Stimulated activated CD4-positive, alpha-beta T cell treated with anti-CD3 and anti-CD28 coated beads, Interleukin-15, amount 100 ng/mL, for 48 hours (primary cell): ENCODE data around the gene LMAN2L.
A peak's percentile ranks its signal among the peaks of the same experiment; 100 is the strongest.

Experiments used
- DNase-seq, 2 donors: peaks; one replicate each; pipeline ENCODE4 v3.0.0-alpha.2; 2020; ENCODE audit warnings: low read depth in 2 of 2

Gene LMAN2L

GRCh38 chr2:96760036-96760985 is 20.4 kb upstream of the LMAN2L start, which contains the start of gene CNNM4:
Gene CNNM4, plus strand, starts transcription at chr2:96760902. Its CDS starts 98 bp downstream, at chr2:96761000.
- DNase-seq, result peak; percentile 85 to 88

- DNase-seq, result no peak
Measured at GRCh38 chr2:96759548-96759947, 19.7 kb upstream of the LMAN2L start.

GRCh38 chr2:96758987-96759386 is 19.1 kb upstream of the LMAN2L start:
- no peak for DNase-seq

GRCh38 chr2:96757477-96757860 is 17.6 kb upstream of the LMAN2L start:
- no peak for DNase-seq

GRCh38 chr2:96756788-96757476 is 17.1 kb upstream of the LMAN2L start:
- DNase-seq, result no peak

GRCh38 chr2:96754317-96754716 is 14.5 kb upstream of the LMAN2L start:
- DNase-seq, result no peak

GRCh38 chr2:96753661-96754282 is 13.9 kb upstream of the LMAN2L start:
- DNase-seq, result no peak

- DNase-seq, result no peak
Measured at GRCh38 chr2:96751800-96752199, 11.9 kb upstream of the LMAN2L start.

GRCh38 chr2:96747061-96747617 is 7.3 kb upstream of the LMAN2L start:
- no peak for DNase-seq

- no peak for DNase-seq
Measured at GRCh38 chr2:96739076-96739632, 710 bp downstream of the LMAN2L start.

- DNase-seq, result no peak
Measured at GRCh38 chr2:96737831-96738230, 2.0 kb downstream of the LMAN2L start.

- no peak for DNase-seq
Measured at GRCh38 chr2:96737251-96737650, 2.6 kb downstream of the LMAN2L start.

- no peak for DNase-seq
Measured at GRCh38 chr2:96734880-96735583, 4.8 kb downstream of the LMAN2L start.

GRCh38 chr2:96733931-96734330 is 5.9 kb downstream of the LMAN2L start:
- no peak for DNase-seq

- no peak for DNase-seq
Measured at GRCh38 chr2:96730212-96730611, 9.7 kb downstream of the LMAN2L start.

- DNase-seq, result no peak
Measured at GRCh38 chr2:96729748-96730147, 10.1 kb downstream of the LMAN2L start.

- DNase-seq, result no peak
Measured at GRCh38 chr2:96727431-96727830, 12.4 kb downstream of the LMAN2L start.

- DNase-seq, result no peak
Measured at GRCh38 chr2:96726131-96726530, 13.7 kb downstream of the LMAN2L start.

- DNase-seq, result no peak
Measured at GRCh38 chr2:96716388-96716787, 23.5 kb downstream of the LMAN2L start.

- no peak for DNase-seq
Measured at GRCh38 chr2:96715658-96716057, 24.2 kb downstream of the LMAN2L start.

- no peak for DNase-seq
Measured at GRCh38 chr2:96710985-96711384, 28.9 kb downstream of the LMAN2L start.
